Ureter (tissue), 1 donor: ENCODE data around the gene TTC3. TPM values are rescaled to one million over a fixed set of nuclear protein-coding genes. Genes with fewer than 3 reads are reported as not detected.
A peak's percentile ranks its signal among the peaks of the same experiment; 100 is the strongest.
"Not testable (repeated sequence)": the region's sequence is repeated elsewhere in the genome, so short reads cannot be mapped to it uniquely, and the experiment has no call there.

Experiments
- DNase-seq: peaks from one replicate; pipeline ENCODE4 v3.0.0-alpha.2; 2020; ENCODE audit warnings: low spot score
- total RNA-seq: library from RNA; stranded (reverse); gene quantifications from one replicate; pipeline ENCODE4 v1.2.4, GENCODE V29; 2023
- donor health status: DM: yes; HTN: yes; CAD: no.

The TTC3 gene
- total RNA-seq, 1 donor from 2014 or later: 130 TPM

GRCh38 chr21:37195059-37195458, 122.0 kb downstream of the TTC3 start:
- no peak for DNase-seq

- DNase-seq: no peak
These were observed 122.6 kb downstream of the TTC3 start for GRCh38 chr21:37195610-37196009.

- no peak for DNase-seq
These were observed 123.8 kb downstream of the TTC3 start for GRCh38 chr21:37196847-37197246.

GRCh38 chr21:37197746-37198145, 124.7 kb downstream of the TTC3 start:
- DNase-seq: no peak

- no peak for DNase-seq
These were observed 126.2 kb downstream of the TTC3 start for GRCh38 chr21:37199057-37199924.

- DNase-seq: no peak
These were observed 127.8 kb downstream of the TTC3 start for GRCh38 chr21:37200641-37201480.

- DNase-seq: no peak
These were observed 129.4 kb downstream of the TTC3 start for GRCh38 chr21:37202221-37203110.

- DNase-seq: no peak
These were observed 131.5 kb downstream of the TTC3 start for GRCh38 chr21:37204580-37204979.

- DNase-seq: no peak
These were observed 133.4 kb downstream of the TTC3 start for GRCh38 chr21:37206496-37206895.

- peak; percentile 50 for DNase-seq
These were observed 134.5 kb downstream of the TTC3 start for GRCh38 chr21:37207441-37208009.

GRCh38 chr21:37208056-37208721, 135.1 kb downstream of the TTC3 start:
- peak; percentile 60 for DNase-seq

- DNase-seq: no peak
These were observed 135.7 kb downstream of the TTC3 start for GRCh38 chr21:37208741-37209225.

- DNase-seq: no peak
These were observed 137.1 kb downstream of the TTC3 start for GRCh38 chr21:37210130-37210529.

GRCh38 chr21:37210799-37211198, 137.7 kb downstream of the TTC3 start:
- no peak for DNase-seq

GRCh38 chr21:37214952-37215351, 141.9 kb downstream of the TTC3 start:
- no peak for DNase-seq

- no peak for DNase-seq
These were observed 146.8 kb downstream of the TTC3 start for GRCh38 chr21:37219761-37220432.

GRCh38 chr21:37220433-37220980, 147.5 kb downstream of the TTC3 start:
- no peak for DNase-seq

- DNase-seq: peak; percentile 95
These were observed 148.1 kb downstream of the TTC3 start for GRCh38 chr21:37220981-37221664.

GRCh38 chr21:37222248-37222647, 149.2 kb downstream of the TTC3 start:
- DNase-seq: not testable (repeated sequence)
